HS-5 (cell line): ENCODE data around the gene SORCS3.

Experiments
- DNase-seq: peaks from one replicate; pipeline ENCODE4 v3.0.0-alpha.2; 2012; ENCODE audit warnings: low read depth

Gene SORCS3

DNA sequence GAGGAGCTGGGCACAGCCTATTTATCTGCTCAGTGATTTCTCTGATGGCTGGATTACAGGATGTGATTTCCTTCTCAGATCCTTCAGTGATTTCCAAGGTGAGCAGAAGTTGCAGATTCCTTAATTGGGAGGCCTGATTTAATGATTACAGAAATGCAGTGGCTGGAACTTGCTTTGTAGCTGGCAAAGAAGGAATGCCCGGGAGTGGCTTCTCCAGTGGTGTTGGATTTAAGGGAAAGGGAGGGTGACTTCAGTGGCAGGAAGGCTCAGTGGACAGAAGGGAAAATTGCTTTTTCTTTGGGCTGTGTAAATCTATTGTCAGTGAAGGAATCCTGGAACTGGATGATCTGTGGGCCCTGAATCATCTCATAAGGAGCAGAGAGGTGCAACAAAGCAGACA is 5.1 kb downstream of the SORCS3 start:
- DNase-seq, result no peak

DNA sequence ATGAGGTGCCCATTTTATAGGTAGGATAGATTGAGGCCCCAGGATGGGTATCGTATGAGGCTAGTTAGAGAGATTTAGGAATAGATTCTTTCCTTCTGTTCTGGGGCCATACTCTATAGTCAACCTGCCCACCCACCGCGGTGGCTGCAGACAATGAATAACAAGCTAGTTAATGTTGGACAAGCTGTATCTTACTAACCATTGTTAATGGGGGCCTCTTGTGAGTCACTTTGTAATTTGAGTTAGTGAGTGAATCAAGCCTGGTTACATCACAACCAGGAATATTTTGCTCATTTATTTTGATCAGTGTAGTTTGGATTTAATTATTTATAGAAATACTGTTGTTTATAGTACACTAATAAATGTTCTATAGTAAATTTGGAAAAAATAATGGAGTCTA is 7.3 kb downstream of the SORCS3 start:
- no peak for DNase-seq

DNA sequence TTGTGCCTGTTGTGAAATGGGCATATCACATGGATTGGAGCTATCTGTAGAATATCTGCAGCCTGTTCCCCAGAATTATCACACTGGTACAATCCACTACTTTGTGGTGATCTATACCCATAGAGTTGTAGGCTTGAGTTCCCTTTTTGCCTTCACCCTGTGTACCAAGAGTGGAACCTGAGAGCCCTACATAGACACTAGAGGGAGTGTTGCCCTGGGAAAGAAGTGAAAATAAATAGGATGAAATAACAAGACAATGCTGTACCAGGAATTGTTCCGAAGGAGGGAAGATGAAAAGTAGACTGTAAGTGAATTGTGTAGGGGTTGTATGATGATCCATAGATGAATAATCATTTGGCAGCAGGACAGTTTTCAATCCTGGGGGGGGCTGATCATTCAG is 9.0 kb downstream of the SORCS3 start:
- DNase-seq, result no peak

DNA sequence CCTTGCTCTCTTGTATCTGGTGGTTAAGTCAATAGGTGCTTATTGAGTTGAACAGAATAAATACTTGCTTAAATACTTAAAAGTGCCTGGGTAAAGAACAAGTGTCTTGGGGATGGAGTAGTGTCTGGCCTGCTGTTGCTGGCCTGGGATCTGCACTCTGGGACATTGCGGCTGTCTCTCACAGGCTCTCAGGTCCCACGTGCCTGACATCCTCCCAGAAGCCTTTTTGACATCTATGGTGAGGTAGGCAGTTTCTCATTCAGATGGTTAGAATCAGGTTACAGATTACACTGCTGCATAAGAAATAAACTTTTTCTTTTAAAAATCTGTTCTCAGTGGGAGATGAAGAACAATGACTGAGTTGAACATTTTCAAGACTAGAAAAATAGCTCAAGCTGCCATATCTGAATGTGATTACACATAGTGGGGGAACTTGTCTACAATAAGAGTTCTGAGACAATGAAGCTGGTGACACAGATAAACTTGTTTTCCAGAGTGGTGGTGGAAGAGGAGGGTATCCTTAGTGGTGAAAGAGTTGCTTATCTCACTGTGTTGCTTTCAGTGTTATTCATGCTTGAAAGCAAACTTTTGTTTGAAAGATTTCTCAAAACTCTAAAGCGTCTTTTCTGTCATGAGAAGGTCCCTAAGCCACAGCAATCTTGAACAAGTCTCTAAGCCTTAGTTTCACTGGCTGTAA is 9.7 kb downstream of the SORCS3 start:
- no peak for DNase-seq

DNA sequence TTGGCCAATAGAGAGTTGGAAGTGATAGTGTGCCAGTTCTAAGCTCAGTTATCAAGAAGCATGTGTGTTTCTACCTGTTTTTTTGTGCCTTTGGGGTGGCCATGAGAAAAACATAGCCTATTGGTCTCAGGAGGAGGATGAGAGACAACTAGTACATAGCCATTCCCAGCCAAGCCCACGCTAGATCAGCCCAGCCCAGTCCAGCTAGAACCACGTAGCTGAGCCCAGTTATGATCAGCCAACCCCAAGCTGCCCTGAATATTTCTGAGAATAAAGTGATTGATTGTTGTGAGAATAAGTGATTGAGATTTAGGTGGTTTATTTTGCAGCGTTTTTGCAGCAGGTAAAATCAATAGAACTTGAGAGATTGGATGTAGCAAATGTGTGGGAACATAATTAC is 15.9 kb downstream of the SORCS3 start:
- no peak for DNase-seq

DNA sequence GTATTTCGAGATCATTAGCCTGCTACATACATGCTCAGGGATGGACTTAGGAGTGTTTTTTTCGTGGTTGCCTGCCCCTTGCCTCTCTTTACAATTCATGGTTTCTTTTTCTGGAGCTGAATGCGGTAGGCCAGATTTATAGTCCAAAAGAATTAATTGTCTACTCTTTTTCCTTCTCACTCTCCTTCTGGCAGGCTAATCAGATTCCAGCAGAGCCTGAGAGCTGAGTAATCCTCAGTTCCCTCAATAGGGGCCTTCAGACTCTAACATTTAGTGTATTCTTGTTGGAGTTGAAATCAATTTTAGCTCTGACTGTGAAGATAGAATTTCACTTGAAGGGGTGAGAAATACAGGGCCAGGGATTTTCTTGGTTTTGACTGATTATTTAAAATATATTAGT is 16.4 kb downstream of the SORCS3 start:
- DNase-seq, result no peak

DNA sequence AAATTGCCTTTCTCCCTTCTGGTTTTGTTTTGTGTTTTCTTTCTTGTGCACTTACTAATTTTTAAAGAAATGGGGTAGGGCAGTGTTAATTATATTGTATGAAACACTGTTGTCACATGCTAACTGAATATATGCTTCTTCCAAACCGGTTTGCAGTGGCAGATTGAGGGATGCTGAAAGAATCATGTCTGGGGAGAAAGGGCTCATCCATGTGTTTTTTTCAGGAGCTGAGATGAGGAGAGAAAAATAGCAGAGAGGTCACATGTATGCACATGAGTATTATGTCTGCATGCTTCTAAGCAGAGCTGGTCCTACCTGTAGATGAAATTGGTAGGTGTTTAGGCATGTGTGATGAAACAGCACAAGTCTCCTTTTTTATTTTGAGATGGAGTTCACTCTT is 17.0 kb downstream of the SORCS3 start:
- no peak for DNase-seq

DNA sequence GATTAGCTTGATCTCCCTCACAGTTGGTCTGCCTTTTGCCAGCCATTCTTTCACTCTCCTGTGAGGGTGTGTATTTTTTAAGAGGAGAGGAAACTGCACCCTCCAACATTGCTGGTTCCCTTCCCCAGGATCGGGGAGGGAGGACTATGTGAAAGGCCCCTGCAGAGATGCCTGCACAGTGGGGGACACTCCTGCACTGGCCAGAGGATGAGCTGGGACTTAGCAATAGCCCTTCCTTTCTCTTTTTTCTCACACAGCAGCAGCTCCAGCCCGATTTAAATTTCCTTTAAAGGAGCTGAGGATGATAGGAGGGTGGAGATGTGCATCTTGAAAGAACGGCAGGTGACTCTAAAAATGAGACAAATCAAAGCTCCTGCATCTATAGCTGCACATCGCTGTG is 18.7 kb downstream of the SORCS3 start:
- DNase-seq, result no peak

DNA sequence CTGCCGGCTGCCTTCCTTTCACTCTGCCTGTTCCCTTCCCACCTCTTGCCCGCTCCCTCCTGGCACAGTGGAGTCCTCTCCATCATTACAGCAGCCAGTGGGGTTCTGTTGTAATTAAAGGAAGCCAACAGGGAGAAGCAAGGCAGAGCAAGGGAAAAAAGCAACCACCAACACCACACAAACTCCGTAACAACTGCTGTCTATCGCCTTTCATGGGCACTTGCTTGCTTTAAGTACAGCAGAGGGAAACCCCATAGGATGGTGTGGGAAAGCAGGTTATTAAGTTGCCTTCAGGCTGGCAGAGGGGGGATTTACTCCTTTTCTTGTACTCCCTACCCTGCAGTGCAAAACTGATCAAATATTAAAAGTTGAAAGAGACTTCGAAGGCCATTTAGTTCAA is 22.0 kb downstream of the SORCS3 start:
- no peak for DNase-seq

DNA sequence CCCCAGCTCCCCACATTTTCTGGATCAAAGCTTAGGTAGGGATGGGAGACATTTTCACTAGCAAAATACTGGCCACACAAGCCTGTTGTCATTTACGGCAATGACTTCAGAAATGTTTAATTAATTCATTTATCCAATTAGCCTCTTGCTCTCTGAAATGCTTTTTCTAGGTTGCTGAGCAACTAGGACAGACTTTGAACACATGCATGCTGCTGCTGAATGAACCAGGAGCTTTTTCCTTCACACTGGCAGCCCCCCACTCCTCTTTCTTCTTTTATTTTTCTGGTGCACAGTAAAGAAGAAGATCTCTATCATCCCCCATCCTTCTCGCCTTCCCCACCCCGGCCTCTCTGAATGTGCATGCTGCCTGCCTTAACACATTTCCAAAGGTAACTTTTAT is 22.5 kb downstream of the SORCS3 start:
- DNase-seq, result no peak

DNA sequence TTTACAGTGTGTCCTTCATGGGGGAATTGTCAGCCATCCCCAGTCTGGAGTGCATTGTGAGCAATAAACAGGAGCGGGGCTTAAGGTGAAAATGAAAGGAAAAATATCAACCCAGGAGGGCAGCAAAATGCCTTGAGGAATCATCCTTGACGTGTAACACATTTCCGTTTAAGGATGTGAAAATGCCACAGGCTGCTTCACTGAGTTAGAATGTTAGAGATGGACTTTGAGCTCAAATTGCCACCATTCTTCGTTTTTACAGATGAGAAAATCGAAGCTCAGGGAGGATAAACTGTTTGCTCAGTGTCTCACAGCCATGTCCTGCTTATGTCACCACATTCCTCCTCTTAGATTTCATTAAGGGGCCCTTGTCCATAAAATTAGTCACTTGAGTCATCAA is 23.1 kb downstream of the SORCS3 start:
- DNase-seq, result no peak

DNA sequence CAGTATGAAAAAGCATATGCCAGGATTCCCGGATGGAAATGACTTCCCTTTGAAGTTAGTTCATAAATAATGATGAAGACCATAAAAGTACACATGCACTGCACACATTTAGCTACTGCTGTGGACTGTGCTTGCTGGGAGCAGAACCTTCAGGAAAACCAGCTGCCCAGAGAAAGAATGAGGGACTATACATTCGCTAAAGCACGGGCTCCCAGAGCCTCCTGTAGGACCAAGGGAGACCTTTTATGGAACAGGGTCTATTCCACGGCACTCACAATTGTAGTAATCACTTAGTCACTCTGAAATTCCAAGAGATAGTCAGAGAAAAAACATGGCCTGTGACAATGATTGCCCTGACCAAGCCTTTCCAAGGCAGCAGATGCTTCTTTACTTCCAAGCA is 24.1 kb downstream of the SORCS3 start:
- DNase-seq, result no peak

DNA sequence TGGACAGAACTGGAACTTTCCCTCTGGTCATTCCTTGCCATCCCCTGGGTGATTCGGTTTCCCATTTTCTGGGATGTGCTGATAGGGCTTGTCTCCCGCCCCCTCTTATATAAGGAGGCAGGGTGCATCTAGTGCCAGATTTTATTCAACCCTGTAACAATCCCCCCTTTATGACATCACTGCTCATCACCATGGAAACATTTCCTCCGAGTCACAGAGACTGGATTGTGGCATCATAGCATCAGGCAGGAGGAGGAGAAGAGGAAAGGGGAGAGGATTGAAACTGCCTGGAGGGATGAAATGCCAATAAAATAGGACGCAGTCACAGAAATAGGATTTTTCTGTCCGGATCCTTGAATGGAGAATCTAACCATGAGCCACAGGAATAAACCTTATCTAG is 25.0 kb downstream of the SORCS3 start:
- DNase-seq, result no peak

DNA sequence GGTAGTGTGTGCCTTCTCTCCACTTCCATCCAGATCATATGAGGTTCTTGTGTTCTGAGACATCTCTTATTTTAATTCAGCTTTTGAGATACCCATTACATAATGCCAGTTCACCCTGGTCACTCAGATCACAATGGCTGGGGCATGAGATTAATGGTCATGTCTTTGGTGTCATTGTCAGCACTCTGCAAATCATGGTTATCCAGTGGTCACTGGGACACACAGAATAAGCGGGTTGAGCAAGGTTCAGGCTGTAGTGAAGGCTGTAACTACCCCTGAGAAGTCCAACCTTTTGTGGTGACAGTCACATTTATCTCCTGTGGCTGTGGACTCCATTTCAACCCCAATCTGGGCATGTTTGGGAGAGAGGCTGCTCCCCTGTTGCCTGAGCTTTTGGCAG is 35.8 kb downstream of the SORCS3 start:
- no peak for DNase-seq

DNA sequence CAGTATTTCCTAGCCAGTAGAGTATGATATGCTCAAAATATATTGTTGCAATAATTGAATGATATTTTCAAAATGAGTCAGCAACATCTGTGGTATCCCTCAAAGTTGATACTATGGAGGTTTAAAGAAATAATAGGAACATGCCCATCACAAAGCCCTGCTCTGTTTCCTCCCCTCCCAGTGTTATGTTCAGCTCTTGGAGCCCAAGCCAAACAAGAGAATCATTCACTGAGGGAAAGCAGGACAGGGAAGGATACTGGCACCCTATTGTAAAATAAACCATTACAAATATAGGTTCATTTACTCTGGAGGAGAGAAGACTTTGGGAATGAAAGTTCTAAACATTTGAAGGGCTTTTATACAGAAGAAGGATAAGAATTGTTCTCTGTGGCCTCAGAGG is 37.6 kb downstream of the SORCS3 start:
- no peak for DNase-seq

DNA sequence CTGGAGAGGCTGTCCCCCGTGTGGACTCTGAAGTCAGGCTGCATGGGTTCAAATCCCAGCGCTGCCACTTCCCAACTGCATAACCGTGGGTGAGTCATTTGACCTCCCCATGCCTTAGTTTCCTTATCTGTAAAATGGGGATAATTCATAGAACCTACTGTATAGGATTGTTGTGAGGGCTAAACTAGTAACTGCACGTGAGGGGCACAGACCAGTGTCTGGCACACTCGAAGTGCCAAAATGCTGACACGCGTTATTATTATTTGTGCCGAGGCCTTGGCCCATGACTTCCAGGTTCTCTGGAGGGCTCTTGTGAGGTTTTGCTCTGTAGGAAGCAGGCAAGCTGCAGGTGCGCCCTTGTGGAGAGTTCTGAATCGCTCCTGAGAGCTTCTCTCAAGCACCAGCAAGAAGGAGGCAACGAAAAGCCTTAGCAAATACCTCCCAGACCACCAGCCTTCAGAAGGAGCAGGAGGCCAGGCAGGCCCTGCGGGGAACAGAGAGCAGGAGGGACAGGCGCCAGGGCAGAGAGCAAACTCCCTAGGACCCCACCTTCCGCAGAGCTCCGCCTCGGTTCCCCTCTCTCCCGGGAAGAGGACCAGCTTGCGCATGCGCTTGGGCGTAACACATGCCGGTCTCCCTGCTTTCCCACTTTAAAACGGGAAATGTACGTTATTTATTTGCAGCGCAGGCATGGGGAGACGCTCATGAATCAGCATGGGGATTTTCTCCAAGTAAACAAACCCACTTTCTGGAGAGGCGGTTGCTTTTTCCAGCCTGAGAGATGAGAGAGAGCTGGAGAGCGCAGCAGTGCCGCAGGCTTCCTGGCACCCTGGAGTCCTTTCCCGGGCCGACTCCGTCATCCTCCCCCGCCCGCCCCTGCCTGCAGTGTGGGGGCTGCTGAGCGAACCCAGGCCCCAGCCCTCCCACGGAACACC is 39.6 kb downstream of the SORCS3 start:
- no peak for DNase-seq

DNA sequence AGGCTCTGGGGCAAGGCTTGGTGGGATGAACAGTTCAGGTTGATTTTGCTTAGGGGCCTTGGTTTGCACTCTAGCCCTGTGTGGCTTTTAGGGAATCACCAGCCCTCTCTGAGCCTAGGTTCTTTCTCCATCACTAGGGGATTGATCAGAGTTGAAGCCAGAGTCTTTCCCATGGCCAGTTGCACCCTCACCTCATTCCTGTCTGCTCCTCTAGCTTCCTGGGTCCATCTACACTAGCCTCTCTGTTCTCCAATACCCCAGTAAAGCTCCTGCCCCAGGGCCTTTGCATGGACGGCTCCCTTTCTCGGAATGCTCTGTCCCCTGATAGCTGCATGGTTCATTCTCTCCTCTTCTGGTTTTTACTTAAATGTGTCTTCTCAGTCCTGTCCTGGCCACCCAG is 40.4 kb downstream of the SORCS3 start:
- no peak for DNase-seq

DNA sequence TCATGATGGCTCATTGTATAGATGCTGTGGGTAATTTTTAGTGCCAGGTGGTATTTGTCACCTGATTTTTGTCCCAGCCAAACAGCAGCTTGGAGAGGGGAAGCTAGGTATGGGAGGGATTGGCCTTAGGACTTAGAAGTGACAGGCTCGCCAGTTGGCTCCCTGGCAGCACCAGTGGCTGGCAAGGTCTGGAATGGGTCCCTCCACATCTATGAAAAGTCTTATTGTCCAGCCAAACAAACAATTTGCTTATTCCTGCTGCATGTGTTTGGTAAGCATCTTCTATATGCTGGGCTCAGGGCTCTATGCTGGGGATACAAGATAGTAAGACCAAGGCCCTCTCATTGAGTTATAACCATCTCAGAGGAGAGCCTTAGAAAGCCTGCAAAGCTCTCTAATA is 42.5 kb downstream of the SORCS3 start:
- no peak for DNase-seq

DNA sequence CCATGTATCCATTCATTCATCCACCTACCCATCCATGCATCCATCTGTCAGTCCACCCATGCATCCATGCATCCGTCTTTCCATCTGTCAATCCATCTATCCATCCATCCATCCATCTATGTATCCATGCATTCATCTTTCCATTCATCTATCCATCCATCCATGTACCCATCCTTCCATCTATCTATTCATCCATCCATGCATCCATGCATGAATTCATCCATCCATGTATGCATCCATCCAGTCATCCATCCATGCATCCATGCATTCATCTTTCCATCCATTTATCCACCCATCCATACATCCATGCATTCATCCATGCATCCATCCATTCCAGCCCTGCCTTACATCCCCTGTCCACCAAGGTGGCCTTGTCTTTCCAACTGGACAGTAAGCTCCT is 45.7 kb downstream of the SORCS3 start:
- DNase-seq, result no peak

DNA sequence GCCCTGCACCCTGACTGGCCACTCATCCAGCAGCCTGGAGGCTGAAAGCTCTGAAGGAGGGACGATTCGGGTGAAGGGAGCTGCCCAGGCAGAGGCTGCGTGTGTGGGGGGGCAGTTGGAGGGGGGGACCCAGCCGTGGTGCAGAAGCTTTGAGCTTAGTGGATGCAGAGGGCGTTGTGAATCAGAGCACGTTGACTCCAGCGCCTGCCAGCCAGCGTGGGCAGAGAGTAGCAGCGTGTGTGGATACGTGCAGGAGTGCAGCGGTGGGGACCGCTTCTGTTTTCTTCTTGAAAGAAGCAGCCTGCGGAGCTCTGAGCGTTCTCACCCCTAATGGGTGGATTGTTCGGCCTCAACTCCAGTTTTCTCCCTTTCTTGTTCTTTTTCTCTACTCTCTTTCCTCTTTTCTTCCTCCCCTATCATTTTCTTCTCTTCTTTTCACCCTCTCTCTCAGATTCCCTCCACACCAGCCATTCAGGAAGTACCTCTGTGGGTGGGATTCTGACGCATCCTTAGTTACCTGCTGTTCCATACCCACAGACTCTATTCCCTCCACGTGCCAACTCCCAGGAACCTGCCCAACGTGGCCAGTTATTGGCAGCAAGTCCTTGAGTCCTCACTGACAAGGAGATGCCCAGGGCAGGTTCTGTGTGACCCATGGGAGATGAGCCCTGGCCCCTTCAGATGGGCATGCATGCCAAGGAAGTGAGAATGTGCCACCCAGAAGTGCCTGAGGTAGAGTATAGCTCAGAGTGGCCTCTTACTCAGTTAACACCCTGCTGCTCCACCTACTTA is 47.4 kb downstream of the SORCS3 start:
- no peak for DNase-seq

DNA sequence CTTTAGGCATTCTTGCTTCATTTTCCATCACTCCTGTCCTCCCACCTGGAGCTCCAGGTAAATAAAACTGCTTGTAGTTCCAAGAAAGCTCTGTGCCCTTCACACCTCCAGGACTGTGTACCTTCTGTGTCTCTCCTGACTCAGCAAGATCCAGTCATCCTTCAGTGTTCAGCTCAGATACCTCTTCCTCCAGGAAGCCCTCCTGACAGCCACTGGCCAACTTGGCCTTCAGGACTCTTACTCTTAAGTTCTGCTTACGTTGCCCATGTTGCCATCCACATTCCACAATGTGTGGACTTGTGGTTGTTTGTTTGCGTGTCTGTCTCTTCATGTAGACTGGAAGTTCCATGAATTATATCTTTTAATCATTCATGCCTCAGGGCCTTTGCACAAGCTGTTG is 48.0 kb downstream of the SORCS3 start:
- DNase-seq, result no peak

DNA sequence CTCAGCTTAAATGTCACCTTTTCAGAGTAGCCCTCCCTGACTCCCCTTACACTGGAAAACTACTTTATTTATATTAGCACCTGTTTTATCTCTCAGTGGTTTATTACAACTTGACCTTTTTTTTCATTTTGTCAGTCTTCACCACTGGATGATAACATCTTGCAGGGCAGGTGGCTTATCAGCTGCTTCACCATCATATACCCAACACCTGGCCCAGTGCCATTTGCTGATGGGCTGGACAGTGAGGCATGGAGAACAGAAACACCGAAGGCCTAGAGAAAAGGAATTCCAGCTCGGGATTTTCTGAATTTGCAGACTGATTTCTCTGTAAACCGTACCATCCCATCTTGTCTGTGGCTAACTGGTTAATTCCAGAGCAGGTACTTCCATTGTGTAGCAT is 48.5 kb downstream of the SORCS3 start:
- no peak for DNase-seq

DNA sequence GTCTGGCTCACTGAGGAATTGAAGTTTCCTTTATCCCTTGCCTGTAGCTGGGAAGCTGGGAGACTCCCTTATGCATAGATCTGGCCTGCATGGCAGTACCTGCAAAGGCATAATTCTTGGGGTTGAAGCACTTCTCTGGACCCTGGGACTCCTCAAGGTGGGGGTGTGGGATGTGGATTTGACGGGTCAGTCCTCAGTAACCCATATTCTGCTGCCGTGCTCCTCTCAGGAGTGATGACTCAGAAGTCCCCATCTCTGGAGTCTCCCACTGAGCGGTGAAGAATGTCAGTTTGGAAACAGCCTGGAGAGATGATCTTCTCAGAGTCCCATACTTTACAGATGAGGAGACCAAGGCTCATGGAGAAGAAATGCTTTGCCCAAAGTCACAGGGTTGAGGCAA is 49.0 kb downstream of the SORCS3 start:
- no peak for DNase-seq
